HepG2 (cell line): ENCODE results near the gene STXBP2. TPM values are rescaled to one million over a fixed set of nuclear protein-coding genes. Genes with fewer than 3 reads are reported as not detected.

Experiments
- ATAC-seq: fragments of 200-7000 bp; cut with Tn5 transposase; 3 replicates; pipeline ENCODE4 v1.9.1; 2020; ENCODE audit warnings: mild to moderate bottlenecking, moderate library complexity
- BruUV-seq: library from RNA; stranded (reverse); fragments of 400-500 nt; replicated peaks from 2 replicates; lab custom pipeline; 2021; lab: Mats Ljungman, UMichigan
- CTCF ChIA-PET: fragments of 300-600 bp; formaldehyde crosslinking; extraction: SDS; loops from one replicate; lab custom pipeline; 2021; ENCODE audit warnings: low total read pairs, inconsistent platforms, low intra/inter-chr PET ratio; lab: Yijun Ruan, JAX
- POLR2A ChIA-PET: fragments of 350-600 bp; sonication (Branson Sonifier 250); formaldehyde crosslinking; loops from one replicate; lab custom pipeline; 2020; ENCODE audit warnings: antibody characterized with exemption, inconsistent platforms; lab: Yijun Ruan, JAX
- DNase-seq: peaks from one replicate; pipeline ENCODE4 v3.0.0-alpha.2; 2015; ENCODE audit warnings: low spot score
- FAIRE-seq: peaks from 3 replicates; lab custom pipeline; 2011; peaks lifted over from hg19 to GRCh38; lab: Jason Lieb, UNC
- H2AFZ ChIP-seq: one replicate; pipeline ENCODE4 v1.6.1; 2011; ENCODE audit warnings: low read length, inconsistent platforms
- H3K27ac ChIP-seq: fragments of 300-600 bp; 3 replicates; pipeline ENCODE4 v1.8.0; 2011; ENCODE audit warnings: mixed run types, mild to moderate bottlenecking, mixed read lengths, low read length, inconsistent platforms; ENCODE audit not compliant: insufficient read depth; ENCODE audit errors: extremely low read length
- H3K27me3 ChIP-seq, 2 experiments: fragments of 200-600 bp in 1 of 2; 2 replicates in 1 of 2; 3 replicates in 1 of 2; pipeline versions ENCODE4 v1.6.0 to v1.8.0; 2011; ENCODE audit warnings: low read length in 2 of 2, mild to moderate bottlenecking in 2 of 2, moderate library complexity in 2 of 2, inconsistent platforms in 1 of 2; ENCODE audit not compliant: insufficient read depth in 2 of 2, control insufficient read depth in 1 of 2
- H3K36me3 ChIP-seq, 2 experiments: fragments of 200-600 bp in 1 of 2; replicated peaks in 1 of 2; 2 replicates in 1 of 2; 3 replicates in 1 of 2; pipeline versions ENCODE4 v1.5.1 to v1.8.0; 2011; ENCODE audit warnings: low read length in 2 of 2, inconsistent platforms in 1 of 2; ENCODE audit not compliant: insufficient read depth in 2 of 2, control insufficient read depth in 1 of 2
- H3K4me1 ChIP-seq: 2 replicates; pipeline ENCODE4 v1.5.1; 2012; ENCODE audit warnings: low read length, inconsistent platforms; ENCODE audit not compliant: insufficient read depth
- H3K4me2 ChIP-seq: 2 replicates; pipeline ENCODE4 v1.6.0; 2011; ENCODE audit warnings: low read depth, low read length, inconsistent platforms
- H3K4me3 ChIP-seq, 3 experiments: fragments of 200-600 bp in 1 of 3; sonication (generic), shearing (Covaris generic) in 1 of 3; replicated peaks in 1 of 3; 2 replicates each; pipeline ENCODE4 v1.5.1; 2011 to 2016; ENCODE audit warnings: low read length in 3 of 3, inconsistent platforms in 2 of 3, low read depth in 2 of 3, mild to moderate bottlenecking in 2 of 3, control low read depth in 1 of 3, mixed read lengths in 1 of 3; ENCODE audit not compliant: insufficient read depth in 1 of 3
- H3K79me2 ChIP-seq: one replicate; pipeline ENCODE4 v1.6.1; 2011; ENCODE audit warnings: low read length, inconsistent platforms; ENCODE audit not compliant: insufficient read depth
- H3K9ac ChIP-seq: 2 replicates; pipeline ENCODE4 v1.6.0; 2011; ENCODE audit warnings: mild to moderate bottlenecking, low read depth, low read length, inconsistent platforms; ENCODE audit not compliant: insufficient read depth
- H3K9me3 ChIP-seq: 2 replicates; pipeline ENCODE4 v1.5.1; 2012; ENCODE audit warnings: mild to moderate bottlenecking, low read length
- H4K20me1 ChIP-seq: 2 replicates; pipeline ENCODE4 v1.6.0; 2011; ENCODE audit warnings: inconsistent platforms, mild to moderate bottlenecking, low read length, moderate library complexity; ENCODE audit not compliant: insufficient read depth
- GZF1 ChIP-seq: sonication (generic); formaldehyde crosslinking; IDR thresholded peaks from 2 replicates; pipeline ENCODE4 v1.5.1; 2020; ENCODE audit warnings: mild to moderate bottlenecking, missing genetic modification reagents
- MEF2D ChIP-seq: sonication (generic); formaldehyde crosslinking; IDR thresholded peaks from 2 replicates; pipeline ENCODE4 v1.5.1; 2020; ENCODE audit warnings: mild to moderate bottlenecking, missing genetic modification reagents
- MXD4 ChIP-seq: IDR thresholded peaks from 2 replicates; pipeline ENCODE4 v1.6.1; 2016; ENCODE audit warnings: mild to moderate bottlenecking, missing biosample characterization, missing genetic modification reagents
- NR2C2 ChIP-seq: sonication (generic); formaldehyde crosslinking; IDR thresholded peaks from 2 replicates; pipeline ENCODE4 v1.4.0; 2020; ENCODE audit warnings: missing genetic modification reagents, mild to moderate bottlenecking, moderate library complexity, borderline replicate concordance
- SMAD1 ChIP-seq: sonication (generic); formaldehyde crosslinking; IDR thresholded peaks from 2 replicates; pipeline ENCODE4 v1.4.0; 2020; ENCODE audit warnings: missing genetic modification reagents, low read depth, mild to moderate bottlenecking, borderline replicate concordance
- ZNF142 ChIP-seq: sonication (generic); formaldehyde crosslinking; IDR thresholded peaks from 2 replicates; pipeline ENCODE4 v1.4.0; 2020; ENCODE audit warnings: missing genetic modification reagents
- ZNF646 ChIP-seq: sonication (generic); formaldehyde crosslinking; IDR thresholded peaks from 2 replicates; pipeline ENCODE4 v1.9.0; 2021; ENCODE audit warnings: mild to moderate bottlenecking, missing genetic modification reagents
- WGBS: methylation state at CpG from one replicate; pipeline ENCODE4 v1.1.6; 2017; ENCODE audit warnings: low lambda C conversion rate; 5-methylcytosine and 5-hydroxymethylcytosine counted together
- in situ Hi-C: cut with HindIII; loops from 2 replicates; pipeline ENCODE4 v1.10.0; 2017; ENCODE audit warnings: low pct_unique_long_range_greater_than_20kb; ENCODE audit not compliant: extremely low pct_ligation_motif_present
- intact Hi-C: fragments of 100-400 bp; cut with micrococcal nuclease; formaldehyde crosslinking; loops from one replicate; pipeline ENCODE4 v1.10.0; 2022; ENCODE audit not compliant: unreplicated experiment
- polyA plus RNA-seq, 8 experiments: library from polyadenylated mRNA; depleted of rRNA in 3 of 8; stranded (reverse) in 7 of 8; unstranded in 1 of 8; fragments of >200 nt; fragmentation: Illumina TruSeq in 4 of 8; extraction: Trizol in 4 of 8; gene quantifications; 2 replicates each; pipeline versions ENCODE4 v1.2.1 to v1.2.3, GENCODE V29; 2011 to 2016; ENCODE audit warnings: low read depth in 4 of 8, missing spikeins in 1 of 8, mixed read lengths in 1 of 8; ENCODE audit not compliant: insufficient read depth in 1 of 8
- total RNA-seq, 5 experiments: library from RNA; depleted of rRNA; stranded (reverse); fragments of >200 nt; fragmentation: Illumina TruSeq; extraction: Trizol; gene quantifications; 2 replicates each; pipeline ENCODE4 v1.2.3, GENCODE V29; 2016; ENCODE audit warnings: low read depth in 1 of 5
- TF ChIP-seq, protein P1 (sequence below): sonication (generic); formaldehyde crosslinking; conservative IDR thresholded peaks from 2 replicates; pipeline ENCODE4 v1.4.0; 2020; ENCODE audit warnings: mild to moderate bottlenecking, missing genetic modification reagents, moderate library complexity

Gene STXBP2
- total and polyA plus RNA-seq, 2 of the 13 experiments (the other 11 are each of a cell fraction or from before 2014, with no cell fraction given), result 22.8 to 40.1 TPM

DNA sequence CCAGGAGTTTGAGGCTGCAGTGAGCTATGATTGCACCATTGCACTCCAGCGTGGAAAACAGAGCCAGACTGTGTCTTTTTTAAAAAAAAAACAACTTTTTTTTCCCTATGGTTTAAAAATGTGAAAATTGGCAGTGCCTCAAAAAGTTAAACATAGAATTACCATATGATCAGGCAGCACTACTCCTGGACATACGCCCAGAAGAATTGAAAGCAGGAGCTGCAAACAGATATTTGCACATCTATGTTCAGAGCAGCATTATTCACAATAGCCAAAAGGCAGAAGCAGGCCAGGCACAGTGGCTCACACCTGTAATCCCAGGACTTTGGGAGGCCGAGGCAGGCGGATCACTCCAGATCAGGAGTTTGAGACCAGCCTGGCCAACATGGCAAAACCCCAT lies 28.2 kb downstream of the STXBP2 start:
- Histone ChIP-seq H3K4me1 (no peaks in the 10 kb centered on the region), H3K9ac (no peak overlapping the region), H4K20me1 (no peaks in the 10 kb centered on the region), H3K27ac (no peak overlapping the region), H3K36me3 (no peaks in the 10 kb centered on the region), H3K9me3 (no peaks in the 10 kb centered on the region), H3K27me3 (peaks cover 0 to 14% of the 10 kb centered on the region in 2 experiments; a peak in 2 of 5 replicates), H3K4me3 (no peak overlapping the region), H2AFZ (no peak overlapping the region), H3K79me2 (no peaks in the 10 kb centered on the region), H3K4me2 (no peak overlapping the region)
- POLR2A ChIA-PET, result no interaction called here
- WGBS, result 21% methylated on average over 4 of the region's 4 CpGs
- no peak for FAIRE-seq
- no peak for ATAC-seq
- CTCF ChIA-PET, result no interaction called here
- BruUV-seq, result no TSS peak
- no peak for DNase-seq
- in situ Hi-C loops (no loop called here), intact Hi-C loops (no loop called here)
- TF ChIP-seq GZF1 (CRISPR knock-in tag), result no peak
- no peak for TF ChIP-seq MXD4 (CRISPR knock-in tag)
- no peak for TF ChIP-seq ZNF142 (CRISPR knock-in tag)
- no peak for TF ChIP-seq MEF2D
- TF ChIP-seq, protein P1, sequence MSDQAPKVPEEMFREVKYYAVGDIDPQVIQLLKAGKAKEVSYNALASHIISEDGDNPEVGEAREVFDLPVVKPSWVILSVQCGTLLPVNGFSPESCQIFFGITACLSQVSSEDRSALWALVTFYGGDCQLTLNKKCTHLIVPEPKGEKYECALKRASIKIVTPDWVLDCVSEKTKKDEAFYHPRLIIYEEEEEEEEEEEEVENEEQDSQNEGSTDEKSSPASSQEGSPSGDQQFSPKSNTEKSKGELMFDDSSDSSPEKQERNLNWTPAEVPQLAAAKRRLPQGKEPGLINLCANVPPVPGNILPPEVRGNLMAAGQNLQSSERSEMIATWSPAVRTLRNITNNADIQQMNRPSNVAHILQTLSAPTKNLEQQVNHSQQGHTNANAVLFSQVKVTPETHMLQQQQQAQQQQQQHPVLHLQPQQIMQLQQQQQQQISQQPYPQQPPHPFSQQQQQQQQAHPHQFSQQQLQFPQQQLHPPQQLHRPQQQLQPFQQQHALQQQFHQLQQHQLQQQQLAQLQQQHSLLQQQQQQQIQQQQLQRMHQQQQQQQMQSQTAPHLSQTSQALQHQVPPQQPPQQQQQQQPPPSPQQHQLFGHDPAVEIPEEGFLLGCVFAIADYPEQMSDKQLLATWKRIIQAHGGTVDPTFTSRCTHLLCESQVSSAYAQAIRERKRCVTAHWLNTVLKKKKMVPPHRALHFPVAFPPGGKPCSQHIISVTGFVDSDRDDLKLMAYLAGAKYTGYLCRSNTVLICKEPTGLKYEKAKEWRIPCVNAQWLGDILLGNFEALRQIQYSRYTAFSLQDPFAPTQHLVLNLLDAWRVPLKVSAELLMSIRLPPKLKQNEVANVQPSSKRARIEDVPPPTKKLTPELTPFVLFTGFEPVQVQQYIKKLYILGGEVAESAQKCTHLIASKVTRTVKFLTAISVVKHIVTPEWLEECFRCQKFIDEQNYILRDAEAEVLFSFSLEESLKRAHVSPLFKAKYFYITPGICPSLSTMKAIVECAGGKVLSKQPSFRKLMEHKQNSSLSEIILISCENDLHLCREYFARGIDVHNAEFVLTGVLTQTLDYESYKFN (CRISPR knock-in tag), result no peak
- TF ChIP-seq NR2C2, result no peak
- TF ChIP-seq ZNF646 (CRISPR knock-in tag), result no peak
- no peak for TF ChIP-seq SMAD1 (CRISPR knock-in tag)
